HCT116 (cell line): ENCODE results near the gene EIF4G3. TPM values are rescaled to one million over a fixed set of nuclear protein-coding genes. Genes with fewer than 3 reads are reported as not detected.

Source experiments
- ATAC-seq: fragments of 200-7000 bp; cut with Tn5 transposase; 2 replicates; pipeline ENCODE4 v1.9.1; 2020; ENCODE audit warnings: mild to moderate bottlenecking, moderate library complexity
- BruUV-seq: library from RNA; stranded (reverse); fragments of 400-500 nt; replicated peaks from 2 replicates; lab custom pipeline; 2021; lab: Mats Ljungman, UMichigan
- CTCF ChIA-PET: fragments of 300-600 bp; sonication (Branson Sonifier 250); formaldehyde crosslinking; loops from one replicate; lab custom pipeline; 2021; ENCODE audit warnings: antibody characterized with exemption; lab: Charles Lee
- POLR2A ChIA-PET: fragments of 300-600, 350-600 bp; sonication (Branson Sonifier 250); formaldehyde crosslinking; loops from one replicate; lab custom pipeline; 2021; ENCODE audit warnings: antibody characterized with exemption; lab: Charles Lee
- RAD21 ChIA-PET, 2 experiments: fragments of 300-600 bp; sonication (Branson Sonifier 250); formaldehyde crosslinking; loops; one replicate each; lab custom pipeline; 2023; ENCODE audit warnings: low total read pairs in 2 of 2; ENCODE audit not compliant: uncharacterized antibody in 2 of 2, unreplicated experiment in 2 of 2, low non-redundant PET in 1 of 2; lab: Charles Lee
- DNase-seq: peaks from one replicate; pipeline ENCODE4 v3.0.0-alpha.2; 2010; ENCODE audit warnings: low read depth, low spot score
- H2AFZ ChIP-seq: fragments of 200-600 bp; shearing (Covaris generic), sonication (generic); 2 replicates; pipeline ENCODE4 v1.6.1; 2017; ENCODE audit warnings: low read depth, mixed run types, mixed read lengths, antibody characterized with exemption, low read length; ENCODE audit not compliant: poor library complexity, severe bottlenecking
- H3K27ac ChIP-seq: 2 replicates; pipeline ENCODE4 v1.5.1; 2012; ENCODE audit warnings: low read depth, low read length
- H3K27me3 ChIP-seq: fragments of 200-600 bp; sonication (generic); 2 replicates; pipeline ENCODE4 v1.6.1; 2016; ENCODE audit warnings: mixed run types, low read length, mixed read lengths; ENCODE audit not compliant: insufficient read depth
- H3K36me3 ChIP-seq, 2 experiments: fragments of 200-500 bp in 1 of 2; fragments of 200-600 bp in 1 of 2; sonication (Bioruptor generic) in 1 of 2; sonication (generic) in 1 of 2; 2 replicates each; pipeline versions ENCODE4 v1.5.1 to v1.6.1; 2014 to 2016; ENCODE audit warnings: low read length in 2 of 2, inconsistent platforms in 1 of 2, mixed read lengths in 1 of 2, mixed run types in 1 of 2; ENCODE audit not compliant: insufficient read depth in 2 of 2, control insufficient read depth in 1 of 2
- H3K4me1 ChIP-seq, 2 experiments: fragments of 200-600 bp in 1 of 2; sonication (generic) in 1 of 2; 2 replicates each; pipeline versions ENCODE4 v1.5.1 to v1.6.1; 2012 to 2017; ENCODE audit warnings: low read length in 2 of 2, inconsistent platforms in 1 of 2, mild to moderate bottlenecking in 1 of 2, mixed read lengths in 1 of 2, mixed run types in 1 of 2, moderate library complexity in 1 of 2; ENCODE audit not compliant: insufficient read depth in 2 of 2, control insufficient read depth in 1 of 2
- H3K4me2 ChIP-seq: fragments of 200-600 bp; sonication (generic); 2 replicates; pipeline ENCODE4 v1.6.1; 2017; ENCODE audit warnings: mixed run types, low read length, mixed read lengths
- H3K4me3 ChIP-seq, 2 experiments: fragments of 200-600 bp in 1 of 2; sonication (generic) in 1 of 2; replicated peaks in 1 of 2; 2 replicates each; pipeline ENCODE4 v1.5.1; 2011 to 2016; ENCODE audit warnings: low read length in 2 of 2, control low read depth in 1 of 2, low read depth in 1 of 2, mild to moderate bottlenecking in 1 of 2, mixed read lengths in 1 of 2, mixed run types in 1 of 2
- H3K79me2 ChIP-seq: fragments of 200-600 bp; sonication (generic); 2 replicates; pipeline ENCODE4 v1.6.1; 2017; ENCODE audit warnings: mild to moderate bottlenecking, mixed run types, low read length, moderate library complexity, mixed read lengths; ENCODE audit not compliant: insufficient read depth
- H3K9ac ChIP-seq: fragments of 200-600 bp; sonication (generic); 2 replicates; pipeline ENCODE4 v1.6.1; 2016; ENCODE audit warnings: low read length, mixed read lengths
- H3K9me2 ChIP-seq: fragments of 200-600 bp; sonication (generic), shearing (Covaris generic); 2 replicates; pipeline ENCODE4 v1.6.1; 2017; ENCODE audit warnings: mixed run types, mild to moderate bottlenecking, moderate library complexity; ENCODE audit not compliant: insufficient read depth
- H3K9me3 ChIP-seq, 2 experiments: fragments of 200-500 bp in 1 of 2; fragments of 200-600 bp in 1 of 2; sonication (Bioruptor generic) in 1 of 2; sonication (generic) in 1 of 2; 2 replicates each; pipeline ENCODE4 v1.6.1; 2014 to 2017; ENCODE audit warnings: low read length in 2 of 2, mixed read lengths in 2 of 2, inconsistent platforms in 1 of 2, low read depth in 1 of 2, mild to moderate bottlenecking in 1 of 2, mixed run types in 1 of 2, moderate library complexity in 1 of 2; ENCODE audit not compliant: control insufficient read depth in 1 of 2, insufficient read depth in 1 of 2
- H4K20me1 ChIP-seq: fragments of 200-600 bp; sonication (generic), shearing (Covaris generic); 2 replicates; pipeline ENCODE4 v1.6.1; 2017; ENCODE audit warnings: mixed run types, mild to moderate bottlenecking, moderate library complexity; ENCODE audit not compliant: insufficient read depth
- ATF3 ChIP-seq: IDR thresholded peaks from 2 replicates; pipeline ENCODE4 v1.6.1; 2012
- CEBPB ChIP-seq: IDR thresholded peaks from 2 replicates; pipeline ENCODE4 v1.6.1; 2012; ENCODE audit warnings: low read depth
- ELF1 ChIP-seq: IDR thresholded peaks from 2 replicates; pipeline ENCODE4 v1.6.1; 2012; ENCODE audit warnings: low read depth, borderline replicate concordance
- EZH2 ChIP-seq: fragments of 200-600 bp; sonication (generic); IDR thresholded peaks from 2 replicates; pipeline ENCODE4 v1.6.1; 2017; ENCODE audit warnings: antibody characterized with exemption, mixed run types
- SP1 ChIP-seq: IDR thresholded peaks from 2 replicates; pipeline ENCODE4 v1.6.1; 2012; ENCODE audit warnings: low read depth
- TCF7L2 ChIP-seq: IDR thresholded peaks from 2 replicates; pipeline ENCODE4 v1.7.0; 2011; ENCODE audit warnings: borderline replicate concordance, inconsistent platforms; ENCODE audit not compliant: insufficient read depth, insufficient read length; ENCODE audit errors: extremely low read depth
- intact Hi-C: fragments of 100-400 bp; cut with micrococcal nuclease; formaldehyde crosslinking; loops from 2 replicates; pipeline ENCODE4 v1.10.0; 2022
- total RNA-seq: library from RNA; stranded (reverse); gene quantifications from one replicate; pipeline ENCODE4 v1.2.1, GENCODE V29; 2021; ENCODE audit not compliant: unreplicated experiment

The EIF4G3 gene
- total RNA-seq, 1 experiment from 2014 or later, result 40.1 TPM

GRCh38 chr1:21012937-21013336 is 163.8 kb downstream of the EIF4G3 start:
- RAD21 ChIA-PET, result no interaction called here
- Histone ChIP-seq H3K9me3 (no peaks in the 10 kb centered on the region), H3K4me2 (no peak overlapping the region), H2AFZ (no peak overlapping the region), H3K36me3 (no peaks in the 10 kb centered on the region), H3K4me1 (peaks cover 2 to 8% of the 10 kb centered on the region in 2 experiments; a peak in 2 of 4 replicates), H3K27ac (no peak overlapping the region), H3K4me3 (no peak overlapping the region), H3K9ac (no peak overlapping the region), H3K79me2 (peaks cover 5% of the 10 kb centered on the region), H4K20me1 (no peaks in the 10 kb centered on the region), H3K9me2 (no peaks in the 10 kb centered on the region), H3K27me3 (no peaks in the 10 kb centered on the region)
- TF ChIP-seq ELF1 (no peak), ATF3 (no peak), TCF7L2 (no peak)
- ATAC-seq (no peak), DNase-seq (no peak)
- CTCF ChIA-PET, result no interaction called here
- intact Hi-C loops, result no loop called here
- POLR2A ChIA-PET, result no interaction called here
- no TSS peak for BruUV-seq

GRCh38 chr1:21007876-21008275 is 168.8 kb downstream of the EIF4G3 start:
- H3K9me2 ChIP-seq, result no peaks in the 10 kb centered on the region
- intact Hi-C loops, result no loop called here
- H3K9ac ChIP-seq, result no peak overlapping the region
- no peak overlapping the region for H2AFZ ChIP-seq
- H3K79me2 ChIP-seq, result no peaks in the 10 kb centered on the region; the same call in 1 of the 2 replicates
- no peaks in the 10 kb centered on the region for H3K27me3 ChIP-seq
- TF ChIP-seq EZH2 (no peak), SP1 (no peak), ATF3 (no peak), CEBPB (no peak)
- ChIA-PET POLR2A (no interaction called here), CTCF (interaction anchor here (1.1 kb wide), 1 partner anchor 187 kb away, joined by 3 read pairs; no protein-coding TSS in a partner anchor), RAD21 (no interaction called here)
- 0 out of 2 replicates have a peak, but pooled peaks cover 5% of the 10 kb centered on the region for H4K20me1 ChIP-seq
- ATAC-seq (no peak), DNase-seq (no peak)
- H3K4me3 ChIP-seq, result no peak overlapping the region
- H3K4me1 ChIP-seq, result no peaks in the 10 kb centered on the region
- no peaks in the 10 kb centered on the region for H3K9me3 ChIP-seq
- no peak overlapping the region for H3K4me2 ChIP-seq
- H3K36me3 ChIP-seq, result no peaks in the 10 kb centered on the region
- BruUV-seq, result no TSS peak
- no peak overlapping the region for H3K27ac ChIP-seq
